ENCODE results near the gene MTERF4.

Gene MTERF4

GRCh38 chr2:241048149-241048948, 53.7 kb downstream of the MTERF4 start:
- DNase-seq, result no peak

- DNase-seq, result no peak
Observed at GRCh38 chr2:241047253-241048010, 54.7 kb downstream of the MTERF4 start.
